ENCODE results near the gene SFXN4. TPM values are rescaled to one million over a fixed set of nuclear protein-coding genes. Genes with fewer than 3 reads are reported as not detected.

Gene SFXN4
- total RNA-seq, 3 donors from 2014 or later (not counting 1 experiment from before 2014, with no cell fraction given), result 5.5 to 13.7 (median 8.1) TPM

GRCh38 chr10:119095640-119096039 lies 69.9 kb downstream of the SFXN4 start:
- peaks cover 31% of the 10 kb centered on the region for H3K4me1 ChIP-seq (ENCODE audit: control insufficient read depth, insufficient read depth, low read length)
- H3K4me3 Mint-ChIP-seq, result no peak overlapping the region
- peak in 1 of 2 donors; percentile 52 for DNase-seq
- H3K4me1 Mint-ChIP-seq, result peaks cover 27 to 35% of the 10 kb centered on the region in 2 donors
- peak overlapping the region in 1 of 2 donors; percentile 22 for H3K27ac Mint-ChIP-seq
- TF ChIP-seq CTCF (IDR thresholded peaks at IDR 0.05), result no peak
- no peaks in the 10 kb centered on the region for H3K9me3 ChIP-seq (ENCODE audit: control insufficient read depth, insufficient read depth, low read length)
- no peaks in the 10 kb centered on the region for H3K9me3 Mint-ChIP-seq
- H3K27me3 Mint-ChIP-seq (ENCODE audit: low read depth in 2 of 2), result no peaks in the 10 kb centered on the region
- ATAC-seq, result no peak
- 85% methylated on average over 2 of the region's 4 CpGs for WGBS (ENCODE audit: insufficient coverage)
- no peaks in the 10 kb centered on the region for H3K27me3 ChIP-seq (ENCODE audit: control insufficient read depth, insufficient read depth, low read length)
- no peak overlapping the region for H3K27ac ChIP-seq (ENCODE audit: low read length)
- intact Hi-C loops (cut with micrococcal nuclease), result no loop called here
- no peak overlapping the region for H3K4me3 ChIP-seq (ENCODE audit: low read length)
- H3K36me3 ChIP-seq (ENCODE audit: control insufficient read depth, insufficient read depth, low read length), result no peaks in the 10 kb centered on the region
- H3K36me3 Mint-ChIP-seq, result no peaks in the 10 kb centered on the region

GRCh38 chr10:119090968-119091367 lies 74.5 kb downstream of the SFXN4 start:
- Histone ChIP-seq H3K4me3 (ENCODE audit: low read length) (no peak overlapping the region), H3K4me1 (ENCODE audit: control insufficient read depth, insufficient read depth, low read length) (peaks cover 31% of the 10 kb centered on the region), H3K9me3 (ENCODE audit: control insufficient read depth, insufficient read depth, low read length) (no peaks in the 10 kb centered on the region), H3K36me3 (ENCODE audit: control insufficient read depth, insufficient read depth, low read length) (no peaks in the 10 kb centered on the region), H3K27ac (ENCODE audit: low read length) (peak overlapping the region; percentile 84), H3K27me3 (ENCODE audit: control insufficient read depth, insufficient read depth, low read length) (no peaks in the 10 kb centered on the region)
- Mint-ChIP-seq H3K4me3 (peak overlapping the region; percentile 83), H3K9me3 (no peaks in the 10 kb centered on the region), H3K27ac (peak overlapping the region; percentile 12 to 90), H3K27me3 (ENCODE audit: low read depth in 2 of 2) (no peaks in the 10 kb centered on the region), H3K36me3 (no peaks in the 10 kb centered on the region), H3K4me1 (peaks cover 37 to 40% of the 10 kb centered on the region in 2 donors)
- intact Hi-C loops (cut with micrococcal nuclease), result loop anchor here (1.0 kb wide), 1 partner anchor 11 kb away; the partner anchor contains the start of gene EIF3A
- ATAC-seq (peak; percentile 90 to 96 (median 95)), DNase-seq (peak; percentile 31 to 85)
- 44% methylated on average over 3 of the region's 5 CpGs for WGBS (ENCODE audit: insufficient coverage)
- TF ChIP-seq CTCF (IDR thresholded peaks at IDR 0.05), result no peak

Other genes with a start within 250 kb of the SFXN4 start
- gene NANOS1, start 136.0 kb downstream of the SFXN4 start, total RNA-seq, result under 1 TPM in 1 of 3 donors, not detected in 2; 0.09 TPM
- 100 to 1,000 TPM; 102 to 115 (median 110) TPM for gene EIF3A, start 84.9 kb downstream of the SFXN4 start, total RNA-seq
- 10 to 100 TPM; 24.0 to 42.4 (median 33.9) TPM for gene DENND10, start 61.6 kb downstream of the SFXN4 start, total RNA-seq
- 10 to 100 TPM; 12.5 to 17.4 (median 15.3) TPM for gene PRDX3, start 13.1 kb upstream of the SFXN4 start, total RNA-seq
- 10 to 100 TPM; 37.6 to 54.3 (median 47.9) TPM for gene GRK5, start 41.9 kb upstream of the SFXN4 start, total RNA-seq